NCI-H1048 (cell line): ENCODE data around the gene NGDN.
"Not testable (repeated sequence)": the region's sequence is repeated elsewhere in the genome, so short reads cannot be mapped to it uniquely, and the experiment has no call there.

ENCODE experiments used
- DNase-seq: peaks from one replicate; lab custom pipeline; 2025; lab: John Stamatoyannopoulos, UW

NGDN gene

GRCh38 chr14:23438101-23438971, 31.2 kb upstream of the NGDN start:
- DNase-seq = no peak

GRCh38 chr14:23439107-23439835, 30.2 kb upstream of the NGDN start:
- DNase-seq = no peak

DNA sequence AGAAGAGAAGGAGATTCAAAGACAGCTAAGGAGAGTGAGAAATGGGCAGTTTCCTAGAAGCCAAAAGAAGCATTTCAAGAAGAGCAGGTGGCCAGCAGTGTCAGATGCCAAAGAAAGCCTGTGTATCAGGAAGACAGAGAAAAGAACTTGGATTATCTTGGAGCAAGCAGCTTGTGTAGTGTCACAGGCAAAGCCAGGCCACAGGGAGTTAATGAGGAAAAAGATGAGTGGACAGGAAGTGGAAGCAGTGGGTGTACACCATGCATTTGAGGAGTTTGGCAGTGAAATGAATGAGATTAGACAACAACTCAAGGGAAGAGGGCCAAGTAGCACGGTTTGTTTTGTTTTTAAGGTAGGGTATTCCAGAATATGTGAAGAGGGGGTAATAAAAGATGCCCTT, 28.4 kb upstream of the NGDN start:
- no peak for DNase-seq

DNA sequence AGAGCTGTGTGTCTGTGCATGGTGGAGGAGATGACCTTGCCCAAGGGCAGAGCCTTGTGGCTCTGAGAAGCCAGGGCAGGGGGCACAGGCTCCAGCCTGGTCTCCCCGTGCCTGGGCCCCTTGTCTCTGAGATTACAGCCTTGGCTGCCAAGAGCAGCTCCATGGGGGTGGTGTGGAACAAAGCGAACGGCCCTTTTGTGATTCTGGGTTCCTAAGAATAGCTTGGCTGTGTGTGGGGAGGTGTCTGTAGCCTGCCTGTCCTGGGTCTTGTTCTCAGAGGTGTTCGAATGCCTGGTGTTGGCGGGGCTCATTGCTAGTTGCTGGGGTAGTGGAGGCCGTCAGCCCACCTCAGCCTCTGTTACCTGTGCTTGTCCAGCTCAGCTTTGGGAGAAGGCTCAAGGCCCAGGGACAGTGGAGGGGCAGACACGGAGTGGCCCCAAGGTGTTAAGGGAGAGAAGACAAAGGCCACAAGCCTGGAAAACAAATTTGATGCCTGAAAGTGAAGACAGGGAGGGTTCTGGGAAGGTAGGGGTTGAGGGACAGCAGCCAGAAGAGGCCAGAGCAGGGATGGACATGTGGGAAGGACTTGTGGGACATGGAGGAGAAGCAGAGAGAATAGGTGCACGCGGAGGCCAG, 26.7 kb upstream of the NGDN start:
- DNase-seq = no peak

DNA sequence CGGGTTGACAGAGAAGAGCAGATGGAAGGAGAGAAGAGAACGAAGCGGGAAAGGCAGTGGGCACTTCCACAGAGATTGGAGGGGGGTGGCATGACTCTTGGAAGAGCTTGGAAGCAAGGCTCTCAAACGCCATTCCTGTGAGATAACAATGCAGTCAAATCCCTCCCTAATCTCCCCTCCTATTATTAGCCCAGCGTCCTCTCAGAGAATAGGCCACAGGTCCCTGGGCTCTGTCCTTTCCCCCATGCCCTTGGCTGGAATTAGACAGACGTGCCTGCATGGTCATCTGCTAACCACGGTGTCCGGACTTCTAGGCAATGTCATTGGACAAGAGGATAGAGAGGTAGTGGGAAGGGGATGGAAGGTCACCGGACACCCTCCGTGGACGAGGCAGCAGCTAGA, 26.1 kb upstream of the NGDN start:
- no peak for DNase-seq

GRCh38 chr14:23443881-23444280, 25.6 kb upstream of the NGDN start:
- DNase-seq = no peak

GRCh38 chr14:23444314-23444713, 25.2 kb upstream of the NGDN start:
- no peak for DNase-seq

GRCh38 chr14:23445773-23446172, 23.7 kb upstream of the NGDN start:
- no peak for DNase-seq

GRCh38 chr14:23446291-23446851, 23.1 kb upstream of the NGDN start:
- DNase-seq = no peak

DNA sequence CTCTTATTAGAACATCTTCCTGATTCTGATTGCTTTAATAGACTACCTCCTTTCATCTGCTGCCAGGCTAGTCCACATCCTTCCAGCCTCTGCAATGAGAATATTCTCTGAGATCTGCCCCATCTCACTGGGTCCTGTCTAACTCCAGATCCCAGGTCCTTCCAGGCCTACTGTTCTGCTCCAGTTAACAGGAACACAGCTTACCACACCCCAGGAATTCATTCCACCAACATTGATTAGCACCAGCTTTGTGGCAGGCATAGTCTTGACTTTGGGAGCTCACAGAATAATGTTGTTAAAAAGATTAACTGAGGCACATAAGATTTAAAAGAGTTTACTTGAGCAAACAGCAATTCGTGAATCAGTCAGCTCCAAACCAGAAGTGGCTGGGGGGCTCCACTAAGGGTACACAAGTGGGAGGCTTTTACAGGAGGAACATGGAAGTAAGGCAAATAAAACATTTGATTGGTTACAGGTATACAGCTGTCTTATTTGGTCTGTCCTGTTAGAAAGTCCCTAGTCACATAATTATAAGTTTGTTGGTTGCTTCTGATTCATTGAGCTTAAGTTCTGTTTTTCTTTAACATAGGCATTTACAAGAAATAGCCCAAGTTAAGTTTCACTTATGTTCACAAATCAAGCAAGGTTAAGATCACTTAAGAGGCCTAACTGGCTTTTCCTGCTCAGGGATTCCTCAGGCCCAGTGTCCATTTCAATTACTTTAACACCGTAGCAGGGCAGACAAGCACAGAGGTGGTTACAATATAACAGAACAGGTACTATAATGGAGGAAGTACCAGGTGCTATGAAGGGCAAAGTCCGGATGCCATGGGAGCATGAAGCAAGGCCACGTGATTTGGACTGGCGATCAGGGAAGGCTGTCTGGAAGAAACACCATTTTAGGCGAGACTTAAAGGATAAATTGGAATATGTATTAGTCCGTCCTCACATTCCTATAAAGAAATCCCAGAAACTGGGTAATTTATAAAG, 21.8 kb upstream of the NGDN start:
- no peak for DNase-seq

- DNase-seq = no peak
These were observed 20.2 kb upstream of the NGDN start for GRCh38 chr14:23449314-23449713.

GRCh38 chr14:23450379-23450778, 19.1 kb upstream of the NGDN start:
- no peak for DNase-seq

GRCh38 chr14:23452237-23452636, 17.3 kb upstream of the NGDN start:
- no peak for DNase-seq

GRCh38 chr14:23454445-23454856, 15.1 kb upstream of the NGDN start:
- DNase-seq = no peak

DNA sequence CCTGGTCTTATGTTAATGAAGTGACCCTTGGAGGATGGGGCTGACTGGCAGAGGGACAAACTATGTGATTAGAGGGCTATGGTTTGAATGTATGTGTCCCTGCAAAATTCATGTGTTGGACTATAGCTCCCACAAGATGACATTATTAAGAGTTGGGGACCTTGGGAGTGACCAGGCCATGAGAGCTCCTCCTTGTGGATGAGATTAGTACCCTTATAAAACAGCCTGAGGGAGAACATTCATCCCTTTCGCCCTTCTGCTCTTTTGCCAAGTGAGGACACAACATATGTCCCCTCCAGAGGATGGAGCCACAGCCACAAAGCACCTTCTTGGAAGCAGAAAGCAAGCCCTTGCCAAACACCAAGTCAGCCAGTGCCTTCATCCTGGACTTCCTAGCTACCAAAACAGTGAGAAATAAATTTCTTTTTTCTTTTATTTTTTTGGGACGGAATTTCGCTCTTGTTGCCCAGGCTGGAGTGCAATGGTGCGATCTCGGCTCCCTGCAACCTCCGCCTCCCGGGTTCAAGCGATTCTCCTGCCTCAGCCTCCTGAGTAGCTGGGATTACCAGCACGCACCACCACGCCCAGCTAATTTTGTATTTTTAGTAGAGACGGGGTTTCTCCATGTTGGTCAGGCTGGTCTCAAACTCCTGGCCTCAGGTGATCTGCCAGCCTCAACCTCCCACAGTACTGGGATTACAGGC, 12.5 kb upstream of the NGDN start:
- DNase-seq = not testable (repeated sequence)

GRCh38 chr14:23457587-23458445, 11.7 kb upstream of the NGDN start:
- no peak for DNase-seq

- no peak for DNase-seq
These were observed 8.5 kb upstream of the NGDN start for GRCh38 chr14:23460960-23461359.

- DNase-seq = no peak
These were observed 4.8 kb upstream of the NGDN start for GRCh38 chr14:23464700-23465099.

GRCh38 chr14:23465261-23465660, 4.2 kb upstream of the NGDN start:
- no peak for DNase-seq

- no peak for DNase-seq
These were observed 788 bp upstream of the NGDN start for GRCh38 chr14:23468704-23469126.
